Non-pigmented ciliary epithelial cell (primary cell): ENCODE results near the gene CBFA2T3.
A peak's percentile ranks its signal among the peaks of the same experiment; 100 is the strongest.

Experiments used
- DNase-seq: peaks from one replicate; pipeline ENCODE4 v3.0.0-alpha.2; 2010; ENCODE audit warnings: low read depth

CBFA2T3 gene

GRCh38 chr16:88856828-88857727 lies 119.9 kb downstream of the CBFA2T3 start, which contains the start of the genes GALNS and TRAPPC2L:
Gene GALNS (minus strand): TSS chr16:88856947. CDS start chr16:88856877, 70 bp downstream.
Gene TRAPPC2L (plus strand): TSS chr16:88857127. CDS start chr16:88857151, 24 bp downstream.
- peak; percentile 66 for DNase-seq

GRCh38 chr16:88856122-88856827 lies 120.7 kb downstream of the CBFA2T3 start:
- no peak for DNase-seq

DNA sequence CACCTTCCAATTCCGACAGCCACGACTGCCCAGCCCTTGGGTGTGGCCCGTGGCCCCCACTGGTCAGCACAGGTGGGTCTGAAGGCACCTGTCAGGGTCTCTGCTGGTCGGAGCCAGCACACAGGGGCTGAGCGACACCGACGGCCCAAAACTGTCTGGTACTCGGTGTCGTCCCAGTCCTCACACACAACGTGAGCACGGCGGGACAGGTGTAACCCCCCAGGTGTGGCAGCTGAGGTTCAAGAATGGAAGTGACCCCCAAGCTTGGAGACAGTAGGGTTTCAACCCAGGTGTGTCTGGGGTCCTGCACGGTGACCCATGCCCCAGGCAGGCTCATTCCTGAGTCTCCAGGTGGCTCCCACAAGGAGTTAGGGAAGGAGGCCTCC lies 121.3 kb downstream of the CBFA2T3 start:
- DNase-seq = no peak

GRCh38 chr16:88855176-88855575 lies 121.8 kb downstream of the CBFA2T3 start:
- no peak for DNase-seq

DNA sequence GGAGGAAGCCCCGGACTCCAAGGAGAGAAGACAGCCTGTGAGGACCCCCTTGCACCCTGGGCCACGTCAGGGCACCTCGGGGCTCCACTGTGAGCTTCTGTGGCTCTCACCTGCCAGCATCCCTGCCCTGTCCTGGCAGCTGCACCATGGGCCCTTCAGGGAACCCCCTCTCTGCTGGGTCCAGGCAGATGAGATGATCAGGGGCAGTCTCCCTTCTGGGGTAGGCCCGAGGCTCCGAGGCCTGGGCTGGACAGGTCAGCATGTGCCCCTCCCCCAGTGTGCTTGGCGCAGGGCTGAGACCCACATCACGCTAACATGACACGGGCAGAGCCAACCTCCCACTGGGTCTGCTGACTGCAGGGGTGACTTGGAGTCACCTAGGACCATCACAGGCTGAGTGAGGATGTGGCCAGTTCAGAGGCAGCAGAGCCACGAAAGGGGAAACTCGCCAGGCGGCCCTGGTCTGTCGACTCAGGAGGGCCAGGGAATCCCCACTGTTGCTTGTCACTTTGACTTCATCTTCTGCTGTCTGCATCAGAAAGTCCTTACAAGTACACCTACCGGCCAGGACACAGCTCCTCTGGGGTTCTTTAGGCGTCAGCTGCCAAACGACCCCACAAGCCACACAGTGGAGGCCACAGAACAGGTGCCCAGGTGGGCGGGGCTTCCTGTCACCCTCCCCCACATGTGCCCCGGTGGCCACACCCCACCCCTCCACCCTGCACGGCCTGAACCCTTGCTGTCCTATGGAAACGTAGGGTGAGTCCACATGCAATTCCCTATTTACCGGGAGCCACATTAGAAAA lies 122.5 kb downstream of the CBFA2T3 start:
- no peak for DNase-seq

GRCh38 chr16:88853325-88853941 lies 123.6 kb downstream of the CBFA2T3 start:
- no peak for DNase-seq

DNA sequence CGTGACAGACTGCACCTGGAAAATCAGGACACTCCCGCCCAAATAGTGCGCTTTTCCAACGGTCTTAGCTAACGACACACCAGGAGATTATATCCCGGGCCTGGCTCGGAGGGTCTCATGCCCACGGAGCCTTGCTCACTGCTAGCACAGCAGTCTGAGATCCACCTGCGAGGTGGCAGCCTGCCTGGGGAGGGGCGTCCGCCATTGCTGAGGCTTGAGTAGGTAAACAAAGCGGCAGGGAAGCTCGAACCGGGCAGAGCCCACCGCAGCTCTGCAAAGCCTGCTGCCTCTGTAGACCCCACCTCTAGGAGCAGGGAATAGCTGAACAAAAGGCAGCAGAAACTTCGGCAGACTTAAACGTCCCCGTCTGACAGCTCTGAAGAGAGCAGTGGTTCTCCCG lies 125.4 kb downstream of the CBFA2T3 start:
- DNase-seq = no peak

DNA sequence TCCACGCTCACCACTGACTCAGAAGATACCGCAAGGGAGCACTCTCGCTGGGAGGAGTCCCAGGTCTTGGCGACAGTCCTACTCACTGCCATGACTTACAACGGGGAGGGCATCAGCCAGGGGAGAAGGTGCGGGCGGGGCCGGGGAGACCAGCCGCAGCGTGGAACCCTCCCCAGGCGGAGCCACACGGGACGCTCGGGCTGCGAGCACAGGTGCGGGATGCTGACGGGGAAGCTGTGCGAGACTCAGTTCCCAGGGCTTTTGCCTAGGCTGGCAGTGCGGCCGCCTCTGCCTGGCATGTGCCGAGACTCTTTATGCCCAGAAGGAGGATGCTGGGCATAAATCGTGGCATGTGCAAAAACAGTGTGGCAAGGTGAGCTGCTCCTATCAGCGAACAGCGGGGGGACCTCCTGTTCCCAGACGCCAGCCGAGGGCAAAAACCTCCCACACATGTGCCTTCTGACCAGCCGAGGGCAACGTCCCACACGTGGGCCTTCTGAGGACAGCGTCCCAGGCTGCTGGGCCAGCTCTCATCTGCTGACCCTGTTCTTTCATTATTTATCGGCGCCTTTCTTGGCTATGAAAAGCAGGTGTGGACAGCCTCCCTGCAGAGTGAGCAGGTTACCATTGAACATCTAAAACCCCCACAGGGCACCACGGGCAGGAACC lies 126.3 kb downstream of the CBFA2T3 start:
- DNase-seq = no peak

GRCh38 chr16:88848557-88848956 lies 128.4 kb downstream of the CBFA2T3 start:
- DNase-seq = no peak

- no peak for DNase-seq
Measured at GRCh38 chr16:88847654-88848053, 129.4 kb downstream of the CBFA2T3 start.

GRCh38 chr16:88846088-88846487 lies 130.9 kb downstream of the CBFA2T3 start:
- DNase-seq = no peak

- DNase-seq = no peak
Measured at GRCh38 chr16:88844419-88845036, 132.5 kb downstream of the CBFA2T3 start.

GRCh38 chr16:88843256-88843655 lies 133.8 kb downstream of the CBFA2T3 start:
- DNase-seq = no peak

DNA sequence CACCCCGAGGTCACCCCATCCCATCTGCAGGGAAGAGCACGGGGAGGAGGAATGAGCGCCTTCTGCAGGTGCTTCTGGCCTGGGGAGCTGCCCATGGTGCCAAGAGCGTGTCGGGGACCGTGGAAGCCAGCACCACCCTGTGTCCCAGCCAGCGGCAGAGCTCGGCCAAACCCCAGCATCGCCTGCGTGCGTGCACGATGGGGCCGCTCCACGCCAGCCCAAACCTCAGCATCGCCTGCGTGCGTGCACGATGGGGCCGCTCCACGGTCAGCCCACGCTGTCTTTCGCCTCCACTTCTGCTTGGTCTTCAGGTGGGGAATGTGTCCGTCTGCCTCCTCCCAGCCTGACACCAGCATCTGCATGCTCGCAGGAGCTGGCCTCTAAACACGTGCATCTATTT lies 134.2 kb downstream of the CBFA2T3 start:
- no peak for DNase-seq

GRCh38 chr16:88842308-88842756 lies 134.7 kb downstream of the CBFA2T3 start:
- DNase-seq = no peak

DNA sequence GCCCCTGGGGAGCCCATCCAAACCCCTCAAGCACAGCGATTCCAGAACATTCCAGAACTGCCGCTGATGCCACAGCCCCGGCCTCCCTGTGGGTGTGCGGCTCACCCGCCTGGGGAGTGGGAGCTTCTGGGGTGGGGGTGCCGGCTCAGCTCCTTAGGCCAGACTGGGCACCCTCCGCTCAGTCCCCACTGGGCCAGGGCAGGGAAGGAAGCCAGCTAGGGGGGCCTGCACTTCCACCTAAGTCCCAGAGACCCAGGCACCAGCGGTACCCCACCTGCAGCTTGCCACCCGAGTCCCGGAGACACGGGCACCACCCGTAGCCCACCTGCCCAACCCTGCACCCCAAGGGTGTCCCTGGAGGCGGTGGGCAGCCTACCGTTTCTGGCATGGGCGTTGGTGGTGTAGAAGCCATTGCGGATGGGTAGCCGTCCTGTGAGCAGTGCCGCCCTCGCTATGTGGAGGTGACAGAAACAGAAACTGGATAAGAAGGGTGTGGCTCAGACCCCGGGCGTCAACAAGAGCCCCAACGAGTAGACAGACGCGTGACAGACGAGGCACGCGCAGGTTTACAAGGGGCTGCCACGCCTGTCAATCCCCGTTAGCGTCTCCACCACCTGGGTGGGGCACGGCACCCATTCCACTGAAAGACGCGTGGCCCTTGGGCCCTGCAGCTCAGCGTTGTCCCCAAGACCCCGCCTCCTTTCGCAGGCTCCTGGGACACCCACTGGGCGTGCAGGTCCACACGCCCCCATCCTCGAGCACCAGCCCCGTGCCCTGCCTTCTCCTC lies 135.3 kb downstream of the CBFA2T3 start:
- DNase-seq = no peak

DNA sequence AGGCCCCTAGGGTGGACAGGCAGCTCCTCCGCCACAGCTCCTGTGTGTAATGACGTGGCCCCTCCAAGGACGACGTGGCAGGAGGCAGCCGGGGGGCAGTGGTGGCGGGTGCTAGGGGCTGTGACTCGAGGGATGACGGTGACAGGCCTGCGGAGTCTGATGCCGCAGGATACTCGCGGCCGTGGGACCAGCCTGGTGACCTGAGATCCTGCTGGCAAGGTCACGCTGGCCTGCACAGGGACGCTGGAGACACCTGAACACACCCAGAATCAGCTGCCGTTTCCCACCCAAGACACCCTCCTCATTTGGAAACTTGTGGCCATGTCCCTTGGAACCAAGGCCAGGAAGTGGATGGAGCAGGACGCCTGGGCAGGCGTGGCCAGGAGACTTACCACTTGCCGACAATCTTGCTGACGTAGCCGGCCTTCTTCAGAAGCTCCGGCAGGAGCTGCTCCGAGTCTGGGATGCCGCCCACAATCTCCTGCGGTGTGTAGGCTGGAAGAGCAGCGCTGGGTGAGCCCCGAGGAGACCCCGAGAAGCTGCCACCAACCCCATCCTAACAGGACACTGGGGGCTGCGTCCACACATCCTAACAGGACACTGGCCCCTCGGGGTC lies 136.3 kb downstream of the CBFA2T3 start:
- DNase-seq = no peak

- no peak for DNase-seq
Measured at GRCh38 chr16:88839745-88840599, 137.0 kb downstream of the CBFA2T3 start.
